Coronary artery (tissue), 2 donors: ENCODE data around the gene KDF1.
"Not testable (repeated sequence)": the region's sequence is repeated elsewhere in the genome, so short reads cannot be mapped to it uniquely, and the experiment has no call there.

Experiments used
- DNase-seq: peaks from one replicate; pipeline ENCODE4 v3.0.0-alpha.2; 2017; ENCODE audit warnings: low spot score
- H3K27ac ChIP-seq, 2 donors: fragments of 200-600 bp; sonication (generic); one replicate each; pipeline ENCODE4 v1.5.1; 2016 to 2019
- H3K4me3 ChIP-seq: fragments of 200-600 bp; sonication (generic); 2 replicates; pipeline ENCODE4 v1.5.1; 2016; ENCODE audit warnings: mild to moderate bottlenecking, moderate library complexity
- CTCF ChIP-seq: fragments of 200-600 bp; sonication (generic); IDR thresholded peaks from one replicate; pipeline ENCODE4 v1.5.1; 2019; ENCODE audit warnings: antibody characterized with exemption

The KDF1 gene

GRCh38 chr1:26991310-26992116 is 31.2 kb upstream of the KDF1 start:
- Histone ChIP-seq H3K27ac (no peak overlapping the region), H3K4me3 (no peak overlapping the region)
- TF ChIP-seq CTCF: no peak
- DNase-seq: no peak

- not testable (repeated sequence) for H3K4me3 ChIP-seq, DNase-seq, H3K27ac ChIP-seq
Observed at GRCh38 chr1:26989403-26990109, 29.3 kb upstream of the KDF1 start.

DNA sequence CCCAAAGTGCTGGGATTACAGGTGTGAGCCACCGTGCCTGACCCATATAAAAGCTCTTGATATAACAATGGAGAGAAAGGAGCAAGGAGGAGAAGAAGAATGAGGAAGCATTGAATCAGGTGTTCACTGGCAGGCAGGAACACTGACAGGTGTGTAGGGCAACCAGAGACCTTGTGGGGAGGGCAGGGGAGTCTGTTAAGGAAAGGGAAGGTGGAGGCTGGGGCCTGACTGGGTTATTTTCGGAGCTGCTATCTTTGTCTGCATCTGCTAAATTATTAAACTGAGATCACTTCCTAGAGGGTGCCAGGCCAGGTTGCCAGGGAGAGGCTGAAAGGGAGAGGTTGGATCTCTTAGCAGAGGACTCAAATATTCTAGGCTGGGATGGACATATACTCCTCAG is 26.4 kb upstream of the KDF1 start:
- no peak for TF ChIP-seq CTCF
- Histone ChIP-seq H3K4me3 (no peak overlapping the region), H3K27ac (no peak overlapping the region)
- no peak for DNase-seq

- DNase-seq: no peak
- H3K4me3 ChIP-seq: no peak overlapping the region
- no peak overlapping the region for H3K27ac ChIP-seq
- TF ChIP-seq CTCF: no peak
Observed at GRCh38 chr1:26984291-26984690, 24.0 kb upstream of the KDF1 start.

GRCh38 chr1:26983863-26984262 is 23.6 kb upstream of the KDF1 start:
- DNase-seq: no peak
- no peak for TF ChIP-seq CTCF
- H3K4me3 ChIP-seq: no peak overlapping the region
- H3K27ac ChIP-seq: no peak overlapping the region

DNA sequence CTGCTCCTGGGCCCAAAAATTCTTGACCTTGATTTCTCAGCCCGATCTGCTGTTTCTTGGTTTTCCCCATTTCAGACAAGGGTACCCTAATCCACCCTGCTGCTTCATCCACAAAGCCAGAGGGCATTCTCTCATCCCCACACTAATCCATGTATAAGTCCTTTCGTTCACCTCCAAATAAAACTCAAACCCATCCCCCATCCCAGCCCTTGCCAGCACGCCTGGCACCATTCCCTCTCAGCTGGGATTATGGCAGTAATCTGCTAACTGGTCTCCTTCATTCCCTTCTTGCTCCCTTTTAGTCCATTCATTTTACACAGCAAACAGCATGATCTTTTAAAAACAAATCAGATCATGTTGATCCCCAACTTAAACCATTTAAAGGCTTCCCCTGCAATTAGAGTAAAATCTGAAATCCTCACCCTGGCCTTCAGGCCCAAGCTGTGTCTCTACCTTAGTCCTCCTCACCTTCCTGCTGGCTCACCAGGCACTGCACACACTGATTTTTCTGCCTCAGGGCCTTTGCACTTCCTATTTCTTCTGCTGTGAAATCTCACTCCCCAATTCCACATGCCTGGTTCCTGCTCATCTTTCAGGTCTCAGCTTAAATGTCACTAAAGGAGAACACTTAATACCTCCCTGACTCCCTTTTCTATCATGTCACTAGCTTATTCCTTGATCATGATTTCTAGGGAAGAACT is 21.0 kb upstream of the KDF1 start:
- Histone ChIP-seq H3K27ac (no peak overlapping the region), H3K4me3 (no peak overlapping the region)
- no peak for TF ChIP-seq CTCF
- no peak for DNase-seq

DNA sequence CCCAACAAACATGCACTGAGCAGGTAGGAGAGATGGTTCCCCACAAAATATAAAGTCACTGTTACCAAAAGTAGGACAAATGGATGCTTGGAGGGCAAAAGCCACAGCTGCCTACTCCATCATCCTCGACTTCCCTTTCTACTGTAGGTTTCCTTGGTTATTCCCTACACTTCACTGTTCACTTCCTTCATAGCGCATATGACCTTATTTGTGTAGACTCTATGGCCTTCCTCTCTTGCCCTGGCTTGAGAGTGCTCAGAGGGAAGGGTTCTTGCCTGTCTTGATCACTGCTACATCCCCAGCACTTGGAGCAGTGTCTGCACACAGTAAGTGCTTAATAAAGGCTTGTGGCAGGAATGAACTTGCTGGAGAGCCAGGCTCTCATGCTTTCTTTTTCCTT is 18.6 kb upstream of the KDF1 start:
- TF ChIP-seq CTCF: no peak
- H3K4me3 ChIP-seq: no peak overlapping the region
- H3K27ac ChIP-seq: no peak overlapping the region
- no peak for DNase-seq
